Measurements from ENCODE around the gene DHX16.

DHX16 gene

DNA sequence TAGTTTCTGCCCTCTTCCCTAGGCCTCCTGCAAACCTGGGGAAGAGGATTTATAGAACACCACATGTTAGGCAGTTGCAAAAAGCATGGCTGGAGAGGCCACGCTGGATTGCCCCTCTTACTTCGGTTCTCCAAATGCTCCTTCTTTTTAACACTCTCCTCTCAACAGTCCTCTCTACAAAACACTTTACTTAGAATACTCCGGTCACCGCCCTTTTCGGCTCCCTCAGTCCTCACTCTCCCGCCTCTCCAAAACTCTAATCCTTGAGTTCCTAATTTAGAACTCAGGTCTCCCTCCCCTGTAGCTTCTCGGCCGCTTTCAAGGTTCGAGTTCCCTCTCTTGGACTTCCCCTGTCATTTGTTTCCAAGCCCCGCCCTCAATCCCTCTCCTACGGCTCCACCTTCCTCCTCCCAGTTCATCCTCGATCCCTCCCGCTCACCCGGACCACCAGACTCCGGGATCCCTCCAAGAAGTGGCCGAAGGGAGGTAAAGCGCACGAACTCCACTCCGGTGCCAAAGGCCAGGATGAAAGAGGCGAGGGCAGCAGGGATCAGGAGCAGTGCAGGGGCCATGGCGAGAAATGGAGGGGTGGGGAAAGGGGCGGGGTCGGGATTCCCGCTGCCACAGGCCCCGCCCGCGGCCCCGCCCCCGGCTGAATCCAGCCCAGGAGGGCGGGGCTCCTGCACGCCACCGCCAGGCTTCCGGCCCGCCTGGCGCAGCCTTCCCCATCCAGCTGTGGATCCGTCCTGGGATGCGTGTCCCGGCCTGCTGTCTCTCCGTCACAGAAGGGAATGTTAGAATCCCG is 17.8 kb upstream of the DHX16 start, which contains the start of gene NRM:
NRM (minus strand) TSS at position 582 of the 805 bp plus-strand sequence; CDS start at position 572, 10 bp downstream.
- peak within 1 kb of the TSS; percentile 72 for H3K4me3 ChIP-seq (ENCODE audit: low read length)
- TF ChIP-seq, protein P1, sequence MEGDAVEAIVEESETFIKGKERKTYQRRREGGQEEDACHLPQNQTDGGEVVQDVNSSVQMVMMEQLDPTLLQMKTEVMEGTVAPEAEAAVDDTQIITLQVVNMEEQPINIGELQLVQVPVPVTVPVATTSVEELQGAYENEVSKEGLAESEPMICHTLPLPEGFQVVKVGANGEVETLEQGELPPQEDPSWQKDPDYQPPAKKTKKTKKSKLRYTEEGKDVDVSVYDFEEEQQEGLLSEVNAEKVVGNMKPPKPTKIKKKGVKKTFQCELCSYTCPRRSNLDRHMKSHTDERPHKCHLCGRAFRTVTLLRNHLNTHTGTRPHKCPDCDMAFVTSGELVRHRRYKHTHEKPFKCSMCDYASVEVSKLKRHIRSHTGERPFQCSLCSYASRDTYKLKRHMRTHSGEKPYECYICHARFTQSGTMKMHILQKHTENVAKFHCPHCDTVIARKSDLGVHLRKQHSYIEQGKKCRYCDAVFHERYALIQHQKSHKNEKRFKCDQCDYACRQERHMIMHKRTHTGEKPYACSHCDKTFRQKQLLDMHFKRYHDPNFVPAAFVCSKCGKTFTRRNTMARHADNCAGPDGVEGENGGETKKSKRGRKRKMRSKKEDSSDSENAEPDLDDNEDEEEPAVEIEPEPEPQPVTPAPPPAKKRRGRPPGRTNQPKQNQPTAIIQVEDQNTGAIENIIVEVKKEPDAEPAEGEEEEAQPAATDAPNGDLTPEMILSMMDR (IDR thresholded peaks at IDR 0.05; ENCODE audit: insufficient read depth, low read depth, low read length, missing control alignments) = no peak
- DNase-seq (ENCODE audit: low read depth) = peak; percentile 95

GRCh38 chr6:30689985-30690384 is 17.2 kb upstream of the DHX16 start:
- H3K4me3 ChIP-seq (ENCODE audit: low read length) = peak overlapping the region; percentile 72
- no peak for DNase-seq (ENCODE audit: low read depth)
- TF ChIP-seq, protein P1 (IDR thresholded peaks at IDR 0.05; ENCODE audit: insufficient read depth, low read depth, low read length, missing control alignments) = no peak

DNA sequence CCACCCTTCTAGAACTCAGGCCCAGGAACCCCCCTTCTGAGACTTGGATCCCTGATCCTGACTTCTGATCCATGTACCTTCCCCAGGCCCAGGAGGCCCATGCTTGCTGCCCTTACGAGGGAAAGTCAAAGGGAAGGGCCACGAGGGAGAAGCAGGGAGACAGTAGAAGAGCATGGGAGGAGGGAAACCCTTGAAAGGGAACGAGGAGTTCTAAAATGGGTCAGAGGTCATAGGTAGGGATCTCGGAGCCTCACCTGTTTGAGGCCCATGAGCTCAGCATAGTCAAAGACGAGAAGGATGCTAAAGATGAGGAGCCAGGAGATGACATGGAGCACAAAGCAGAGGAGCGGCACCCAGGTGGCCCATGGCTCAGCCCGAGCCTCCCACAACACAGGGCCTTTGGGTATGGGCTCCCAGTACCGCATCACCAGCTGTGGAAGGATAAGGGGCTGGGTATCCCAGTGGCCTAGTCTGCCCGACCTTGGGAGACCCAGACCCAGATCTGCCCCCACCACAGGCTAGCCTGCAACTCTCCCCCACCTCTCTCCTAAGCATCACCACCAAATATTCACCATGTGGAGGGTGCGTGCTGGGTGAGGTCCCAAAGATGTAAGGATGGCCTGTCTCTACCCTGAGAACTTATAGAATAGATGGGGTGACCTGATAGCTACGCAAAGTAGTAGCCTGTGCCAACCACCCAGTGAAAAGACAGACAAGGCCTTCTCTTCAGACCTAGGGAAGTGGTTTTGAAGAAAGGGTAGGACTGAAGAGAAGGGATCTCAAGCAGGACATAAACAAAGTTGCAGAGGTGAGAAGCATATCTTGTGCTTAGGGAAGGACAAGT is 16.4 kb upstream of the DHX16 start:
- no peak overlapping the region for H3K4me3 ChIP-seq (ENCODE audit: low read length)

GRCh38 chr6:30688569-30688968 is 15.8 kb upstream of the DHX16 start:
- no peak overlapping the region for H3K4me3 ChIP-seq (ENCODE audit: low read length)
- TF ChIP-seq, protein P1 (IDR thresholded peaks at IDR 0.05; ENCODE audit: insufficient read depth, low read depth, low read length, missing control alignments) = no peak
- DNase-seq (ENCODE audit: low read depth) = no peak

More for the DNA sequence above, 16.4 kb upstream of the DHX16 start:
- TF ChIP-seq, protein P1 (IDR thresholded peaks at IDR 0.05; ENCODE audit: insufficient read depth, low read depth, low read length, missing control alignments) = no peak
- DNase-seq (ENCODE audit: low read depth) = no peak

GRCh38 chr6:30687659-30688431 is 15.0 kb upstream of the DHX16 start:
- peak; percentile 36 for DNase-seq (ENCODE audit: low read depth)
- peak overlapping the region; percentile 70 for H3K4me3 ChIP-seq (ENCODE audit: low read length)
- TF ChIP-seq, protein P1 (IDR thresholded peaks at IDR 0.05; ENCODE audit: insufficient read depth, low read depth, low read length, missing control alignments) = peak; percentile 35

GRCh38 chr6:30686908-30687658 is 14.3 kb upstream of the DHX16 start:
- TF ChIP-seq, protein P1 (IDR thresholded peaks at IDR 0.05; ENCODE audit: insufficient read depth, low read depth, low read length, missing control alignments) = no peak
- peak; percentile 98 for DNase-seq (ENCODE audit: low read depth)
- peak overlapping the region; percentile 70 for H3K4me3 ChIP-seq (ENCODE audit: low read length)
